HEK293 (cell line): ENCODE data around the gene TDRD5.

Source experiments
- BCL11A ChIP-seq: fragments of 450-650 bp; formaldehyde crosslinking; IDR thresholded peaks from 2 replicates; pipeline ENCODE4 v1.5.1; 2016; ENCODE audit warnings: low read depth, missing biosample characterization, missing genetic modification characterization
- CTCF ChIP-seq: fragments of 450-650 bp; formaldehyde crosslinking; IDR thresholded peaks from 2 replicates; pipeline ENCODE4 v1.5.1; 2016; ENCODE audit warnings: missing biosample characterization, missing genetic modification characterization
- GFI1B ChIP-seq: fragments of 450-650 bp; formaldehyde crosslinking; IDR thresholded peaks from 2 replicates; pipeline ENCODE4 v1.5.1; 2016; ENCODE audit warnings: missing biosample characterization, missing genetic modification characterization
- REPIN1 ChIP-seq: fragments of 450-650 bp; formaldehyde crosslinking; IDR thresholded peaks from 2 replicates; pipeline ENCODE4 v1.5.1; 2017; ENCODE audit warnings: missing biosample characterization, missing genetic modification characterization, low read depth
- SALL2 ChIP-seq: fragments of 450-650 bp; formaldehyde crosslinking; IDR thresholded peaks from 2 replicates; pipeline ENCODE4 v1.5.0; 2017; ENCODE audit warnings: missing biosample characterization, mild to moderate bottlenecking, missing genetic modification characterization, borderline replicate concordance
- ZBTB26 ChIP-seq: fragments of 450-650 bp; formaldehyde crosslinking; optimal IDR thresholded peaks from 2 replicates; pipeline ENCODE3; 2016; ENCODE audit warnings: missing biosample characterization, mild to moderate bottlenecking, missing genetic modification characterization
- ZNF16 ChIP-seq: fragments of 450-650 bp; formaldehyde crosslinking; IDR thresholded peaks from 2 replicates; pipeline ENCODE4 v1.5.1; 2016; ENCODE audit warnings: low read depth, missing biosample characterization, missing genetic modification characterization
- ZNF2 ChIP-seq: fragments of 450-650 bp; formaldehyde crosslinking; IDR thresholded peaks from 2 replicates; pipeline ENCODE4 v1.5.1; 2016; ENCODE audit warnings: missing biosample characterization, missing genetic modification characterization
- ZNF23 ChIP-seq: fragments of 450-650 bp; formaldehyde crosslinking; IDR thresholded peaks from 2 replicates; pipeline ENCODE4 v1.5.1; 2016; ENCODE audit warnings: missing biosample characterization, missing genetic modification characterization, borderline replicate concordance
- ZNF274 ChIP-seq, 2 experiments: fragments of 200-500 bp in 1 of 2; fragments of 450-650 bp in 1 of 2; sonication (Bioruptor generic) in 1 of 2; formaldehyde crosslinking in 1 of 2; IDR thresholded peaks; 2 replicates each; pipeline versions ENCODE4 v1.5.1 to v1.6.1; 2014 to 2016; ENCODE audit warnings: borderline replicate concordance in 1 of 2, inconsistent platforms in 1 of 2, low read length in 1 of 2, missing biosample characterization in 1 of 2, missing genetic modification characterization in 1 of 2
- ZNF350 ChIP-seq: fragments of 450-650 bp; formaldehyde crosslinking; IDR thresholded peaks from 2 replicates; pipeline ENCODE4 v1.5.0; 2017; ENCODE audit warnings: missing biosample characterization, mild to moderate bottlenecking, missing genetic modification characterization
- ZNF488 ChIP-seq: fragments of 450-650 bp; formaldehyde crosslinking; IDR thresholded peaks from 2 replicates; pipeline ENCODE4 v1.5.1; 2016; ENCODE audit warnings: missing biosample characterization, missing genetic modification characterization
- ZNF701 ChIP-seq: fragments of 450-650 bp; formaldehyde crosslinking; IDR thresholded peaks from 2 replicates; pipeline ENCODE4 v1.5.1; 2016; ENCODE audit warnings: missing biosample characterization, missing genetic modification characterization
- ZNF776 ChIP-seq: fragments of 450-650 bp; formaldehyde crosslinking; IDR thresholded peaks from 2 replicates; pipeline ENCODE4 v1.5.0; 2017; ENCODE audit warnings: missing biosample characterization, missing genetic modification characterization, borderline replicate concordance

DNA sequence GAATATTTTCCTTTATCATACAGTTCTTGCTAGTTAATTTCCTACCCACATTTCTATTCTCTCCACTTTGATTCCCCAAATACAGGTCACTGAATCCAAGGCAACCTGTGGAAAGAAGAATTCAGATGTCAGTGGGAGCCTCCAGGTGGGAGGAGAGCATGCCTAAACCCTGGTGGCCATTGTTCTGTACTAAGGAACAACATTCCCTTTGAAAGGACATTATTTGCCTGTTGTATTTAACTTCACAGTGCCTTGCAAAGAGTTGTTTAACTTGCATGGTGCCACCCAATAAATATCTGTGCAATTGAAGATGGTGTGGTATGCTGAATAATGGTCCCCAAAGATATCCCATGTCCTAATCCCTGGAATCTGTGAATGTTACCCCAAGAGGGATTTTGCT is 37.2 kb upstream of the TDRD5 start:
- TF ChIP-seq CTCF (tag by site-specific recombination), result no peak
- TF ChIP-seq ZNF274 (IDR thresholded peaks at IDR 0.05; ENCODE audit: low read length), result no peak
- TF ChIP-seq ZNF274 (tag by site-specific recombination; IDR thresholded peaks at IDR 0.05; ENCODE audit: borderline replicate concordance), result no peak
- no peak for TF ChIP-seq ZNF2
- TF ChIP-seq SALL2 (tag by site-specific recombination), result no peak
- no peak for TF ChIP-seq ZNF16 (tag by site-specific recombination)
- TF ChIP-seq ZNF701 (tag by site-specific recombination), result no peak
- TF ChIP-seq ZNF488 (tag by site-specific recombination), result no peak
- no peak for TF ChIP-seq REPIN1 (tag by site-specific recombination)
- TF ChIP-seq BCL11A, result no peak
- no peak for TF ChIP-seq ZNF23 (tag by site-specific recombination)
- TF ChIP-seq GFI1B (tag by site-specific recombination), result no peak
- TF ChIP-seq ZBTB26 (tag by site-specific recombination), result no peak
- no peak for TF ChIP-seq ZNF350 (tag by site-specific recombination)
- TF ChIP-seq ZNF776 (tag by site-specific recombination), result no peak
